Measurements from ENCODE around the gene CD151.

GRCh38 chr11:833849-834311 lies 1.1 kb downstream of the CD151 start:
- TF ChIP-seq POLR2A (IDR thresholded peaks at IDR 0.05): no peak
- no peak for TF ChIP-seq CTCF (IDR thresholded peaks at IDR 0.05)
- peak in 1 of 4 donors; percentile 42 for TF ChIP-seq POLR2AphosphoS5 (IDR thresholded peaks at IDR 0.05)

Data from sigmoid colon (tissue), 4 donors.